Central memory CD8-positive, alpha-beta T cell (primary cell): ENCODE results near the gene MLF2.

ENCODE experiments used
- ATAC-seq: fragments of 150-1000 bp; cut with Tn5 transposase; replicated peaks from 2 replicates; pipeline ENCODE4 v1.10.0; 2022; ENCODE audit warnings: mild to moderate bottlenecking, moderate FRiP score, moderate number of reproducible peaks; ENCODE audit not compliant: poor library complexity, severe bottlenecking; ENCODE audit errors: extremely low read depth
- DNase-seq, 2 donors: peaks; one replicate each; pipeline ENCODE4 v3.0.0; 2021; ENCODE audit warnings: low spot score in 2 of 2
- H3K27ac Mint-ChIP-seq: one replicate; pipeline ENCODE4 v1.8.0; 2022; ENCODE audit warnings: low read depth, mild to moderate bottlenecking, moderate library complexity, mixed read lengths
- H3K27me3 Mint-ChIP-seq: one replicate; pipeline ENCODE4 v1.8.0; 2022; ENCODE audit warnings: mixed read lengths
- H3K36me3 Mint-ChIP-seq: one replicate; pipeline ENCODE4 v1.8.0; 2022; ENCODE audit warnings: mild to moderate bottlenecking, moderate library complexity, mixed read lengths; ENCODE audit not compliant: insufficient read depth
- H3K4me1 Mint-ChIP-seq: one replicate; pipeline ENCODE4 v1.8.0; 2022; ENCODE audit warnings: mixed read lengths
- H3K4me3 Mint-ChIP-seq: one replicate; pipeline ENCODE4 v1.8.0; 2022; ENCODE audit warnings: mild to moderate bottlenecking, moderate library complexity, mixed read lengths
- H3K9me3 Mint-ChIP-seq: one replicate; pipeline ENCODE4 v1.8.0; 2022; ENCODE audit warnings: mixed read lengths

The MLF2 gene

GRCh38 chr12:6766651-6767349, 13.9 kb upstream of the MLF2 start:
- peak; percentile 71 for ATAC-seq
- H3K27me3 Mint-ChIP-seq, result peaks cover 21% of the 10 kb centered on the region
- peak overlapping the region; percentile 60 for H3K27ac Mint-ChIP-seq
- H3K9me3 Mint-ChIP-seq, result no peaks in the 10 kb centered on the region
- peaks cover 58% of the 10 kb centered on the region for H3K4me1 Mint-ChIP-seq
- DNase-seq, result peak in 1 of 2 donors; percentile 32
- H3K36me3 Mint-ChIP-seq, result peaks cover 5% of the 10 kb centered on the region
- H3K4me3 Mint-ChIP-seq, result peak overlapping the region; percentile 89

- H3K27me3 Mint-ChIP-seq, result peaks cover 21% of the 10 kb centered on the region
- H3K4me3 Mint-ChIP-seq, result peak within 1 kb of the TSS; percentile 89
- peaks cover 50% of the 10 kb centered on the region for H3K4me1 Mint-ChIP-seq
- H3K27ac Mint-ChIP-seq, result peak within 1 kb of the TSS; percentile 73
- H3K9me3 Mint-ChIP-seq, result no peaks in the 10 kb centered on the region
- H3K36me3 Mint-ChIP-seq, result peaks cover 5% of the 10 kb centered on the region
- DNase-seq, result no peak
- ATAC-seq, result peak; percentile 6
Measured at GRCh38 chr12:6765634-6766581, 13.0 kb upstream of the MLF2 start, which contains the start of gene PTMS. Gene PTMS, plus strand, starts transcription at chr12:6766363. Its CDS starts 343 bp downstream, at chr12:6766706.

GRCh38 chr12:6765048-6765633, 12.2 kb upstream of the MLF2 start:
- Mint-ChIP-seq H3K9me3 (no peaks in the 10 kb centered on the region), H3K36me3 (peaks cover 5% of the 10 kb centered on the region), H3K4me1 (peaks cover 45% of the 10 kb centered on the region), H3K4me3 (peak overlapping the region; percentile 72), H3K27me3 (peaks cover 21% of the 10 kb centered on the region), H3K27ac (peak overlapping the region; percentile 73)
- ATAC-seq (no peak), DNase-seq (no peak)

GRCh38 chr12:6764011-6764828, 11.3 kb upstream of the MLF2 start:
- Mint-ChIP-seq H3K27ac (peak overlapping the region; percentile 77), H3K9me3 (no peaks in the 10 kb centered on the region), H3K27me3 (peaks cover 21% of the 10 kb centered on the region), H3K4me3 (peak overlapping the region; percentile 72), H3K4me1 (peaks cover 43% of the 10 kb centered on the region), H3K36me3 (peaks cover 5% of the 10 kb centered on the region)
- peak; percentile 78 for ATAC-seq
- peak in 1 of 2 donors; percentile 44 for DNase-seq

GRCh38 chr12:6763380-6763779, 10.4 kb upstream of the MLF2 start:
- H3K36me3 Mint-ChIP-seq, result peaks cover 5% of the 10 kb centered on the region
- ATAC-seq (no peak), DNase-seq (no peak)
- H3K4me3 Mint-ChIP-seq, result no peak overlapping the region
- H3K27me3 Mint-ChIP-seq, result peaks cover 21% of the 10 kb centered on the region
- H3K4me1 Mint-ChIP-seq, result peaks cover 35% of the 10 kb centered on the region
- H3K27ac Mint-ChIP-seq, result no peak overlapping the region
- no peaks in the 10 kb centered on the region for H3K9me3 Mint-ChIP-seq

DNA sequence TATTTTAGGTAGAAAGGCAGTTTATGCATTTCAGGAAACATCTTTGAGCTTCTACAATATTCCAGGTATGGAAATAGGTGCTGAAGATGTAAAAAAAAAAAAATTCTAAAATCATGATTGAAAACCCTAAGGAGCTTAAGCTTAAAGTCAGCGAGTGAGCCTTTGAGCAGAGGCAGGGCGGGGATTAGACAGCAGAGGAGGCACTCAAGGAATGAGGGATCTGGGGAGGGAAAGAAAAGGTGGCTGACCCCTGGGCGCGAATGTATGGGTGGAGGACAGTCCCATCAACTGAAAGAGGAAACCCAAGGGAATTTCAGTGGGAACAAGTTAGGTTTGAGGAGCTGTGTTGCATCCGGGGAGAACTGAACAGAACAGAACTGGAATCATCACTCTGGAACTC, 6.8 kb upstream of the MLF2 start:
- DNase-seq, result no peak
- no peak overlapping the region for H3K27ac Mint-ChIP-seq

DNA sequence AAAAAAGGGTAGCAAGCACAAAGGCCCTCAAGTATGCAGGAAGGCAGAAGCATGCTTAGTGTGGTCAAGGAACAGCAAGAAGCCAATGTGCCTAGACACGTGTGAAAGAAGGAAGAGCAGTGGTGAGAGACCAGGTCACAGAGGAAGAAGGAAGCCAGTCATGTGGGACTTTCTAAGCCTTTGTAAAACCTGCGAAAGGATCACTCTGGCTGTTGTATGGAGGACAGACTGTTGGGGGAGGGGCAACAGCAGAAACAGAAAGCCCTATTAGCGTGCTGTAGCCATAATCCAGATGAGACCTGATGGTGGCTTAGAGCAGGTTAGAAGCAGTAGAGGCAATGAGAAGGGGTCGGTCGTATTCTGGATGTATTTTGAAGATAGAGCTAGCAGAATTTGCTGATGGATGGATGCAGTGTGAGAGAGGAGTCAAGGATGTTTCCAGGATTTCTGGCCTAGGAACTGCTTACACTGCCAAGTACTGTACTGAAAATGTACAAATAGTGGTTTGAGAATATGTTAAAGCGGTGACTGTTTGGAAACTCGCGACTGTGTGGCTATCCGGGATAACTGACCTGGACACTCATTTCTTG, 5.7 kb upstream of the MLF2 start:
- no peaks in the 10 kb centered on the region for H3K9me3 Mint-ChIP-seq
- no peaks in the 10 kb centered on the region for H3K36me3 Mint-ChIP-seq
- H3K4me1 Mint-ChIP-seq, result peaks cover 4% of the 10 kb centered on the region
- ATAC-seq (no peak), DNase-seq (no peak)
- no peak overlapping the region for H3K4me3 Mint-ChIP-seq
- no peak overlapping the region for H3K27ac Mint-ChIP-seq
- no peaks in the 10 kb centered on the region for H3K27me3 Mint-ChIP-seq

More for the DNA sequence above, 6.8 kb upstream of the MLF2 start:
- Mint-ChIP-seq H3K36me3 (peaks cover 2% of the 10 kb centered on the region), H3K27me3 (peaks cover 10% of the 10 kb centered on the region), H3K4me1 (peaks cover 9% of the 10 kb centered on the region), H3K4me3 (no peak overlapping the region), H3K9me3 (no peaks in the 10 kb centered on the region)
- ATAC-seq, result no peak

- Mint-ChIP-seq H3K27me3 (no peaks in the 10 kb centered on the region), H3K4me3 (no peak overlapping the region), H3K27ac (no peak overlapping the region), H3K4me1 (peaks cover 11% of the 10 kb centered on the region), H3K36me3 (peaks cover 11% of the 10 kb centered on the region), H3K9me3 (no peaks in the 10 kb centered on the region)
- DNase-seq, result no peak
- ATAC-seq, result no peak
Measured at GRCh38 chr12:6757028-6757690, 4.2 kb upstream of the MLF2 start.

DNA sequence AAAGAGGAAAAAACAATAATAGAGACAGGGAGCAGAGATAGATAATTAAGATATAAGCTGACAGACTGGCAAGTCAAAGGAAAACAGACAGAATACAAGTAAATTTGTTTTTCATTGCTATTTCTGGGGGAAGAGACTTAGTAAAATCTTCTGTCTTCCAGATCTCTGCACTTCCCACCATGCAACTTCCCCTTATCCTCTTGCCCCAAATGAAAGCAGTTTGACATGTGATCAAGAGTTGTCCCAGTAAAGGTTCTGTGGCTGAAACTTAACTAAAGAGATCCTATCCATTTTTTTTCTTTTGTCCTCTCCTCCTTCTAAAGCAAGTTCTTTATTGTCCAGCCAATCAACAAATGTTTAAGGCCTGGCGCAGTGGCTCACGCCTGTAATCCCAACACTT, 1.5 kb upstream of the MLF2 start:
- H3K27ac Mint-ChIP-seq, result no peak overlapping the region
- peaks cover 23% of the 10 kb centered on the region for H3K36me3 Mint-ChIP-seq
- H3K27me3 Mint-ChIP-seq, result no peaks in the 10 kb centered on the region
- H3K4me3 Mint-ChIP-seq, result no peak overlapping the region
- DNase-seq (no peak), ATAC-seq (no peak)
- H3K4me1 Mint-ChIP-seq, result peaks cover 27% of the 10 kb centered on the region
- H3K9me3 Mint-ChIP-seq, result no peaks in the 10 kb centered on the region

- H3K9me3 Mint-ChIP-seq, result no peaks in the 10 kb centered on the region
- no peak for ATAC-seq
- H3K27me3 Mint-ChIP-seq, result no peaks in the 10 kb centered on the region
- H3K27ac Mint-ChIP-seq, result peak overlapping the region; percentile 95
- H3K4me1 Mint-ChIP-seq, result peaks cover 27% of the 10 kb centered on the region
- H3K4me3 Mint-ChIP-seq, result peak overlapping the region; percentile 95
- H3K36me3 Mint-ChIP-seq, result peaks cover 24% of the 10 kb centered on the region
- DNase-seq, result no peak
Measured at GRCh38 chr12:6753772-6754356, 923 bp upstream of the MLF2 start.
